LoVo (cell line): ENCODE measurements around the gene ZNF451.
"Not testable (repeated sequence)": the region's sequence is repeated elsewhere in the genome, so short reads cannot be mapped to it uniquely, and the experiment has no call there.

ENCODE experiments used
- DNase-seq: peaks from one replicate; pipeline ENCODE4 v3.0.0-alpha.2; 2016; ENCODE audit warnings: low spot score

ZNF451 gene

GRCh38 chr6:57089687-57090457, at the start of gene ZNF451:
ZNF451 (plus strand) TSS chr6:57090188; CDS start chr6:57090254, 66 bp downstream.
- peak; percentile 96 for DNase-seq

GRCh38 chr6:57044061-57044460, 45.9 kb upstream of the ZNF451 start:
- DNase-seq, result not testable (repeated sequence)

GRCh38 chr6:57044568-57044967, 45.4 kb upstream of the ZNF451 start:
- DNase-seq, result no peak

- peak; percentile 88 for DNase-seq
Measured at GRCh38 chr6:57046332-57047256, 43.4 kb upstream of the ZNF451 start, which contains the start of gene KIAA1586. KIAA1586 (plus strand) TSS chr6:57046693; CDS start chr6:57046756, 63 bp downstream.

- DNase-seq, result not testable (repeated sequence)
Measured at GRCh38 chr6:57047257-57047585, 42.8 kb upstream of the ZNF451 start.

DNA sequence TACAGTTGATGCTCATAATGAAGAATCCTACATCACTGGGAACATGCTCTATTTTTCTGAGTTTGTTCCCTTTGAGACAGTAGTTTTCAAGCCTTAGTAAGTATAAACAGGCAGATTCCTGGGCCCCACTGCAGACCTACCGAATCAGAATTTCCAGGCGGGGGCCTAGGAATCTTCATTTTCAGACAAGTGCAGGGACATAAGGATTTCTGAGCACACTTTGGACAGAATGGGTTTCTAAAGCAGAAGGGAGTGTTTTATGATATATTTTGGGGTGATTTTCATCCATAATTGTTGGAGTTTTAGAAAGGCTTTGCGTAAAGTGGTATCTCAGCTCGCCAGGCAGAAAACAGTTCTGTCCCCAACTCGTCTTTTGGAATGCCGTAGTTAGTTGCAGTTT, 42.1 kb upstream of the ZNF451 start:
- DNase-seq, result not testable (repeated sequence)

GRCh38 chr6:57048577-57048976, 41.4 kb upstream of the ZNF451 start:
- DNase-seq, result no peak

DNA sequence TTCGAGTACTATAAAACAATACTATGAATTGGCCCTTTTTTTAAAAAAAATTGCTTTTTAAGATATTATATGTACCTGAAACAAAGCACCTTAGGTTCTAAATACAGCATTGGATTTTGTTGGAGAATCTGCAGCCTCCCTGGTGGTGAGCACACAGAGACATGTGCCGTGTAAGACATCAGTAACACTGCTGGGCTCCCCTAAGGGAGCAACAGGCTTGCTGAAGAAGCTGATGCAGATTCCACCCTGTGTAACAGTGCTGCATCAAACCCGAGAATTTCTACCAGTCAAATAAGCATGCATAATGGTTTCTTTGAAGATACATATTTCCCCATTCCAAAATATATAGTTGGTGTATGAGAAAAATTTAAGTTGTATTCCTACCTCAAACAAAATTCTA, 26.1 kb upstream of the ZNF451 start:
- DNase-seq, result no peak

DNA sequence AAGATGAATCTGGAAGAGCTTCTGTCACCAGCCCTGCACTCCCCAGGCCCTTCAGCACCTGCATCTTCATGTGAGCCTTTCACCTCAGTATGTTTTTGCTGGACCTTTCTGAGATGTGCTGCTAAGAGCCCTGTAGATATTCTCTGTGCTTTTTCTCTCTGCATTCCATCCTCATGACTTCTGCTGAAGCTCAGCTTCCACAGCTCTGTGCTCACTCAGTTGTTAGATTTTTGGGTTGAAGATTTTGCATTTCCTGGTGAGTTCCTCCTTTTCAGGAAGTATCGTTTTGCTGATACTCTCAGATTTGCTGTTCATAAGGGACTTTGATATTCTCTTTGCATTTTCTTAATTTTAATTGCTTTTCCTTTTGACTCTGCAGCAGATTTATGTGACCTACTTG, 25.2 kb upstream of the ZNF451 start:
- no peak for DNase-seq

- no peak for DNase-seq
Measured at GRCh38 chr6:57068061-57068460, 21.9 kb upstream of the ZNF451 start.

- DNase-seq, result no peak
Measured at GRCh38 chr6:57069228-57069627, 20.8 kb upstream of the ZNF451 start.

DNA sequence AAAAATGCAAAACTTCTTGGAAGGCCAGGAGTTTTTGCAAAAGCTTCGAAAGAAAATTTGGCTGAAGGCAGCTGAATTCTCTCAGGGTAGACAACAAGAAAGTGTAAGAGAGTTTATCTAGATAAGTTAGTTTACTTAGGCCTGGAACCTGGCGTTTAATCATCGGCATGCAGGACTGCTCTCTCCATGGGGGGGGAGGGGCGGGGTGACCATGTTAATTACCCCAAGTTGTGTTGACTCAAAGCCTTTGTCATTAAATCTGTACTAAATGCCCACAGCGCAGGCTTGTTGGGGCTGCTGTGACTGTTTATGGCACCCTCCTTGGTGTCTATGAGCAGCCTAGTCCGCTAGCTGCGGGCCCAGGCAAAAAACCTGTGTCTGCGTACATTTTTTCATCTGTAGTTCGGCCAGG, 20.1 kb upstream of the ZNF451 start:
- DNase-seq, result no peak

GRCh38 chr6:57072108-57072507, 17.9 kb upstream of the ZNF451 start:
- no peak for DNase-seq

DNA sequence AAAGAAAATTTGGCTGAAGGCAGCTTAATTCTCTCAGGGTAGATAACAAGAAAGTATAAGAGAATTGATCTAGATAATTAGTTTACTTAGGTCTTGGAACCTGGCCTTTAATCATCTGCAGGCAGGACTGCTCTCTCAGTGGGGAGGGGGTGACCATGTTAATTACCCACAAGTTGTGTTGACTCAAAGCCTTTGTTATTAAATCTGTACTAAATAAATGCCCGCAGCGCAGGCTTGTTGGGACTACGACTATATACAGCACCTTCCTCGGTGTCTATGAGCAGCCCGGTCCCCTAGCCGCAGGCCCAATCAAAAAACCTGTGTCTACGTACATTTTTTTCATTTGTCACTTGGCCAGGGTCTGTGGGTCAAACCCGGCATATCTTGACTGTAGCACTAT, 15.6 kb upstream of the ZNF451 start:
- DNase-seq, result no peak

DNA sequence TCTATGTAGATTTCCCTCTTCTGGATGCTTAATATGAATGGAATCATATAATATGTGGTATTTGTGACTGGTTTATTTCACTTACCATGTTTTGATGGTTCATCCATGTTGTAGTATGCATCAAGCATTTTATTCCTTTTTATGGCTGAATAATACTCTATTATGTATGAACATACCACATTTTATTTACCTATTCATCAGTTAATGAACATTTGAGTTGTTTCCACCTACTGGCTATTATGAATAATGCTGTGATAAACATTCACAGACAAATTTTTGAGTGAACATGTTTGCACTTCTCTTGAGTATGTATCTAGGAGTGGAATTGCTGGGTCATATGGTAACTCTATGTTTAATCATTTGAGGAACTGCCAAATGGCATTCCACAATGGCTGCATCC, 14.9 kb upstream of the ZNF451 start:
- DNase-seq, result no peak

GRCh38 chr6:57078531-57079207, 11.3 kb upstream of the ZNF451 start:
- DNase-seq, result no peak

GRCh38 chr6:57085471-57085870, 4.5 kb upstream of the ZNF451 start:
- no peak for DNase-seq

- DNase-seq, result no peak
Measured at GRCh38 chr6:57086843-57087242, 3.1 kb upstream of the ZNF451 start.

- no peak for DNase-seq
Measured at GRCh38 chr6:57087916-57088315, 2.1 kb upstream of the ZNF451 start.

DNA sequence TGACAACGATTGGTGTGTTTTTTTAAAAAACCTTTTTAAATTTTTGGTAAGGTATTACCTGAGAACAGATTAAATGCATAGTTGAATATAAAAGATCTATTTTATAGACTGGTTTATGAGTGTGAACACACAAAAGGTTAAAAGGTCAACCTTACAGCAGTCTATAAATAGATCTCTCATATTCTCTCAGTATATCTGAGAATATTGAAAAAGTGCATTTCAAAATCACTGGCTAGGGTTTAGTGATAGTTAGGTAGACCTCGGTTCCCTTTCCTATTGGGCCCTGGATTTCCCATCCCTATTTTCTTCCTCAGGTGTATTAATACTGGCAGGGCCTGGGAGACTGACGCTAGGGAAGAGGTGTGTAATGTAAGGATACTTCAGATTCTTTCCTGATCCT, 723 bp upstream of the ZNF451 start:
- DNase-seq, result no peak

DNA sequence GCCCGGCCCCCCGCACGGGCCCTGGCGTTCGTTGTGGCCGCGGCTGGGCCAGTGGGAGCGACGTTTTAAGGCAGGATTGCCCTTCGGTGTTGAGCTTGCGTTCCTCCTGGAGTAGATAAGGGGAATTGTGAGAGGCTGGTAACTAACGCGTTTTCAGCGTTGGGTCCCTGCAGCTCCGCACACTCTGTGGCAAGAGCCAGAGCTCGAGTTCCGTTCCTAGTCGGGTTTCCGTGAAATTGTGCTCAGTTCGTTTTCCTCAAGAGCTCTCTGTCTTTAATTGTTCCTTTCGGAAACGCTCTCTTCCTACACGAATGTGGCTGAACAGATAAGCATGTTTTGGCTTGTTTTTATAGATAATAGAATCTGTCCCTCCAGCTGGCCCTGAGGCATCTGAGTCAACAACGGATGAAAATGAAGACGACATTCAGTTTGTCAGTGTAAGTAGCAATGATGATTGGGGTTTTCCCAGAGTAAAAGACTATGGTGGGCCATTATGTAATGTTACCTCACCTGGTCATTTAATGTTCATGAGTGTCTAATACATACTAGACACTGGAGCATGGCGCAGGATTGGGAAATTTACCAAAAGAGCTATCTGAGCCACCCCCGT, 575 bp downstream of the ZNF451 start:
- not testable (repeated sequence) for DNase-seq

GRCh38 chr6:57091375-57091774, 1.4 kb downstream of the ZNF451 start:
- DNase-seq, result not testable (repeated sequence)
